Activated T-cell treated with anti-CD3 and anti-CD28 coated beads, Interleukin-2, amount 50 U/mL, for 24 hours (primary cell): ENCODE results near the gene EFHD1.
A peak's percentile ranks its signal among the peaks of the same experiment; 100 is the strongest.

Source experiments
- DNase-seq: peaks from one replicate; pipeline ENCODE4 v3.0.0-alpha.2; 2020
- H3K27ac Mint-ChIP-seq: 2 replicates; pipeline ENCODE4 v1.8.0; 2020; ENCODE audit warnings: mild to moderate bottlenecking, mixed read lengths
- H3K27me3 Mint-ChIP-seq: 2 replicates; pipeline ENCODE4 v1.8.0; 2020; ENCODE audit warnings: mixed read lengths
- H3K36me3 Mint-ChIP-seq: 2 replicates; pipeline ENCODE4 v1.8.0; 2020; ENCODE audit warnings: low read depth, mixed read lengths
- H3K4me1 Mint-ChIP-seq: 2 replicates; pipeline ENCODE4 v1.8.0; 2020; ENCODE audit warnings: low read depth, mixed read lengths
- H3K4me3 Mint-ChIP-seq: 2 replicates; pipeline ENCODE4 v1.8.0; 2020; ENCODE audit warnings: mild to moderate bottlenecking, moderate library complexity, mixed read lengths
- H3K9me3 Mint-ChIP-seq: 2 replicates; pipeline ENCODE4 v1.8.0; 2020; ENCODE audit warnings: mixed read lengths

EFHD1 gene

DNA sequence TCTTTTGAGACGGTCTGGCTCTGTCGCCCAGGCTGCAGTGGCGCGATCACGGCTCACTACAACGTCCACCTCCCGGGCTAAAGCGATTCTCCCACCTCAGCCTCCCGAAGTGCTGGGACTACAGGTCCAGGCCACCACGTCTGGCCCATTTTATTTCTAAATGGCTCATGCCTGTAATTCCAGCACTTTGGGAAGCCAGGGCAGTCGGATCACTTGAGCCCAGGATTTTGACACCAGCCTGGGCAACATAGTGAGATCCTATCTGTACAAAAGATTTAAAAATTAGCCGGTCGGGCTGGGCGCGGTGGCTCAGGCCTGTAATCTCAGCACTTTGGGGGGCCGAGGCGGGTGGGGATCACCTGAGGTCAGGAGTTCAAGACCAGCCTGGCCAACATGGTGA, 26.4 kb upstream of the EFHD1 start:
- no peak overlapping the region for H3K27ac Mint-ChIP-seq
- H3K27me3 Mint-ChIP-seq = no peaks in the 10 kb centered on the region
- no peaks in the 10 kb centered on the region for H3K36me3 Mint-ChIP-seq
- H3K9me3 Mint-ChIP-seq = no peaks in the 10 kb centered on the region
- peaks cover 5% of the 10 kb centered on the region for H3K4me1 Mint-ChIP-seq
- H3K4me3 Mint-ChIP-seq = no peak overlapping the region
- no peak for DNase-seq

DNA sequence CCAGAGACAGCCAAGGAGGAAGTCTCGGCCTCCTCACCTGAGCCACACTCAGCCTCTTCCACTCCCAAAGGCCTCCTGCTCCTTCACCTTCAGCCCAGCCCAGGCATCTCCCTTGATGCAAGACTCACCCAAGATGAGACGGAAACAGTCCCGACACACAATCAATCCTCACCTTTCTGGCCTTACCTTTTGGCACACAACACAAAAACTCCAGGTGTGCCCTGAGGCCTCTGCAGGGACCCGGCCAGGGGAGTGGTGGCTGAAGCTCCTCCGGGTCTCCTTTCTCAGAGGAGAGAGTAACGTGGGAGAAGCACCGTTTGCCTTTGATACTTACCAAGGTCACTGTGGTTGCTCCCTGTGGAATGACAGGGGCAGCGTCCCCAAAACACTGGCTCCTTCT, 23.8 kb upstream of the EFHD1 start:
- DNase-seq = no peak
- H3K27ac Mint-ChIP-seq = no peak overlapping the region
- H3K9me3 Mint-ChIP-seq = no peaks in the 10 kb centered on the region
- H3K36me3 Mint-ChIP-seq = no peaks in the 10 kb centered on the region
- H3K4me1 Mint-ChIP-seq = peaks cover 5% of the 10 kb centered on the region
- no peak overlapping the region for H3K4me3 Mint-ChIP-seq
- H3K27me3 Mint-ChIP-seq = no peaks in the 10 kb centered on the region

DNA sequence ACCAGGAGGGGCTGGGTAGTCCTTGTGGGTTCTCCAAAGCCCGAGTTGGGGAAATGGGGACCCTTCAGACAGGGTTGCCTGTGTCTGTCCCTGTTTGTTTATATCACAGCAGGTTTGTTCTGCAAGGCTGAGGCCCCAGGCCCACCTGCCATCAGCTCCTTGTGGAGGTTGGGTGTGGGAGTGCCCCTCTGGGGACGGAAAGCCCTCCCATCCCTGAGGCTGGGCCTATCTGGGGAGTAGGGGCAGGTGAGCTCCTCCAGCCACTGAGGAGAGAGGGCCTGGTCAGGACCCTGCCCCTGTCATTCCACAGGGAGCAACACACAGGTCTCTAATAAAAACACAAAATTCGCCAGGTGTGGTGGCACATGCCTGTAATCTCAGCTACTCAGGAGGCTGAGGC, 23.3 kb upstream of the EFHD1 start:
- no peak overlapping the region for H3K27ac Mint-ChIP-seq
- DNase-seq = no peak
- no peak overlapping the region for H3K4me3 Mint-ChIP-seq
- peaks cover 5% of the 10 kb centered on the region for H3K4me1 Mint-ChIP-seq
- H3K27me3 Mint-ChIP-seq = no peaks in the 10 kb centered on the region
- H3K9me3 Mint-ChIP-seq = no peaks in the 10 kb centered on the region
- H3K36me3 Mint-ChIP-seq = no peaks in the 10 kb centered on the region

DNA sequence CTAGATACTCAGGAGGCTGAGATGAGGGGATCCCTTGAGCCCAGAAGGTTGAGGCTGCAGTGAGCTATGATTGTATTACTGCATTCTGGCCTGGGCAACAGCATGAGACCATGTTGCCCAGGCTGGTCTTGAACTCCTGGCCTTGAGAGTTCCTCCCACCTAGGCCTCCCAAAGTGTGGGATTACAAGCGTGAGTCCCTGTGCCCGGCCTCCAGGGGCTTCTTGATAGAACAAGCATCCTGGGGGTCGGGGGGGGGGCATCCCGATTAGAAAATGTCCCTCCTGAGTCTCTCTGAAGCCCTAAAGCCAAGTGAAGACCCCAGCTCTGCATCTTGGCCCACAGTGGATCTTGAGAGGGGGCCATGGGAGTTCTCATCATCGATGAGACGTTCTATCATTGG, 22.3 kb upstream of the EFHD1 start:
- DNase-seq = no peak

DNA sequence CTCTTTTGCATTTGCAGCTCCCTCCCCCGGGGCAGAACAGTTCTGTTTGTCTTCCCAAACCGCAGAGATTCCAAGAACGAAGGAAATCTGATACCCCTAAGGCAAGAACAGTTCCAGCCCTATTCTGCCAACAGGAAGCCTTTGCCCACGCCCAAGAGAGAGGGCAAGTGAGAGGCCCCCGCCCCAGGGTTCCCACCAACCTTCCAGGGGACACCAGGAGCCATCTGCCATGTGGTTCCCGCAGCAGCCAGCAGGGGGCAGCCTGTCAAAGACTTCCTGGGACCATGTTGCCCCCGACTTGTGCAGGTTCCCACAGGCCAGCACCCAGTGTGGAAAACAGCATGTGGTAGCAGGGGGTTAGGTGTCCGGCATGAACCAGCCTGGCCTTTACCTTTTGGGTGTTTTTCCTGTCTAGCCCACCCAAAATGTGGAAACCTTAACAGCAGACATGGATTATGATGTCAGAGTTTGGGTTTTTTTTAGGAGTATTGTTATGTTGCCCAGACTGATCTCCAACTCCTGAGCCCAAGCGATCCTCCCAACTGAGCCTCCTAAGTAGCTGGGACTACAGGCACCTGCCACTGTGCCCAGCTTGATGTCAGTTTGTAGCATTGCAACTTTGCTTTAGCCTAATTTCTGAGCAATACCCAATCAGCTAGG, 21.7 kb upstream of the EFHD1 start:
- DNase-seq = peak; percentile 83
- Mint-ChIP-seq H3K9me3 (no peaks in the 10 kb centered on the region), H3K27me3 (no peaks in the 10 kb centered on the region), H3K4me1 (no peaks in the 10 kb centered on the region), H3K4me3 (no peak overlapping the region), H3K36me3 (no peaks in the 10 kb centered on the region), H3K27ac (no peak overlapping the region)

More for the DNA sequence above, 22.3 kb upstream of the EFHD1 start:
- H3K27me3 Mint-ChIP-seq = no peaks in the 10 kb centered on the region
- no peaks in the 10 kb centered on the region for H3K9me3 Mint-ChIP-seq
- H3K4me1 Mint-ChIP-seq = peaks cover 2% of the 10 kb centered on the region
- no peaks in the 10 kb centered on the region for H3K36me3 Mint-ChIP-seq
- H3K27ac Mint-ChIP-seq = no peak overlapping the region
- no peak overlapping the region for H3K4me3 Mint-ChIP-seq

DNA sequence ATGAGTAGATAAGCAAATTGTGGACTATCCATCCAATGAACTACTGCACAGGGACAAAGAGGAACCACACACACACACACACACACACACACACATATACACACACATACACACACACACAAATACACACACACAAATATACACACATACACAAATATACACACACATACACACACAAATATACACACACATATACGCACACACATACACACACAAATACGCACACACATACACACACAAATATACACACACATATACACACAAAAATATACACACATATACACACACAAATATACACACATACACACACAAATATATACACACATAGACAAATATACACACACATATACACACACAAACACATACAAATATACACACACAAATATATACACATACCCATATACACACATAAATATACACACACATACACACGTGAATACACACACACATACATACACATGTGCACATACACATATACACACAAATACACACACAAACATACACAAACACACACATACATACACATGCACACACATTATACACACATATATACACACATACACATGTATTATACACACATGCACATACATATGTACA, 19.8 kb upstream of the EFHD1 start:
- H3K27ac Mint-ChIP-seq = no peak overlapping the region
- H3K4me1 Mint-ChIP-seq = no peaks in the 10 kb centered on the region
- H3K36me3 Mint-ChIP-seq = no peaks in the 10 kb centered on the region

DNA sequence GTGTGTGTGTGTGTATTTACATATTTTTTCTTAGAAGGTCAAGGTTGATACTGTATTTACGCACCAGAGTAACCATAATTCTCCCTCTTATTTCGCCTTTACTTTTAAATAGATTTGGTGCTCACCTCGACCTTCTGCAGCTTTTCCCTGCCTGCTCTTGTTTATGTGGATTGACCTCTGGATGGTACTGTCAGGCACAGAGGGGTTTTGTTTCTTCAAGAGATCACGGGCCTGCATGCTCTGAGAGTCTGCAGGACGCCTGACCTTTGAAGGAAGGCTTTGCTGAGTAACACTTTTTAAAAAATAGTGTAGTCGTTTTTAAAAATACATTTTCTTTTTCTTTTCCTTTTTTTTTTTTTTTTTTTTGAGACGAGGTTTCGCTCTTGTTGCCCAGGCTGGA, 18.1 kb upstream of the EFHD1 start:
- no peak overlapping the region for H3K4me3 Mint-ChIP-seq
- no peak overlapping the region for H3K27ac Mint-ChIP-seq
- no peaks in the 10 kb centered on the region for H3K4me1 Mint-ChIP-seq
- DNase-seq = no peak
- H3K9me3 Mint-ChIP-seq = no peaks in the 10 kb centered on the region
- H3K27me3 Mint-ChIP-seq = no peaks in the 10 kb centered on the region
- no peaks in the 10 kb centered on the region for H3K36me3 Mint-ChIP-seq

More for the DNA sequence above, 19.8 kb upstream of the EFHD1 start:
- DNase-seq = no peak
- Mint-ChIP-seq H3K9me3 (no peaks in the 10 kb centered on the region), H3K4me3 (no peak overlapping the region), H3K27me3 (no peaks in the 10 kb centered on the region)

DNA sequence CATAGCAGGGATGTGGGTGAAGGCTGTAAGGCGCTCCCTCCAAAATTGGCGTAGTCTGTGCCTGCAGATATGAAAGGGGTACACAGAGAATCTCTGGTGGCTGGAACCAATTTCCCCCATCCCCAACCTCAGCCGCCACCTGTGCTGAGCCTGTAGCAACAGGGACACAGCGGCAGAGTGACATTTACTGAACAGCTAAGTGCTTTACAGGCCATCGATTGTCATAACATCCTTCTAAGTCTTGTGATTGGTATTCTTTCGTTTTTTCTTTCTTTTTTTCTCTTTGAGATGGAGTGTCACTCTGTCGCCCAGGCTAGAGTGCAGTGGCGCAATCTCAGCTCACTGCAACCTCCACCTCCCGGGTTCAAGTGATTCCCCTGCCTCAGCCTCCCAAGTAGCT, 12.2 kb upstream of the EFHD1 start:
- DNase-seq = no peak
- no peak overlapping the region for H3K4me3 Mint-ChIP-seq

DNA sequence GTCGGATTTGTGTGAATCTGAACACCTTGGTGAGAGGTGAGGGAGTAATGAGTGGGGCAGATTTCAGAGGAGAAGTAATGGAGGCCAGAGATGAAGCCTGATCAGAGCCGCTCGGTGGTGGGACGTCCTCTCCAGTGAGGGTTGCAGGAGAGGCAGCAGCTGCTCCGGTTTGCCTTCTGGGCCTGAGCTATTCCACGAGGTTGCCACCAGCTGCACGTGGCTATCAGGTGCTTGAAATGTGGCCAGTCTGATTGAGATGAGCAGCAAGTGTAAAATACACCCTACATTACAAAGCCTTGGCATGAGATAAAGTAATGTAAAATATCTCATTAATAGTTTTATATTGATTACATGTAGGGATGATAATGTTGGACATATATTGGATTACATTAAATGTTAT, 10.8 kb upstream of the EFHD1 start:
- no peak overlapping the region for H3K27ac Mint-ChIP-seq
- H3K36me3 Mint-ChIP-seq = no peaks in the 10 kb centered on the region
- H3K4me3 Mint-ChIP-seq = no peak overlapping the region
- peaks cover 2% of the 10 kb centered on the region for H3K4me1 Mint-ChIP-seq
- H3K27me3 Mint-ChIP-seq = peaks cover 16% of the 10 kb centered on the region
- no peak for DNase-seq
- no peaks in the 10 kb centered on the region for H3K9me3 Mint-ChIP-seq

More for the DNA sequence above, 12.2 kb upstream of the EFHD1 start:
- Mint-ChIP-seq H3K27me3 (peaks cover 16% of the 10 kb centered on the region), H3K36me3 (no peaks in the 10 kb centered on the region), H3K9me3 (no peaks in the 10 kb centered on the region), H3K27ac (no peak overlapping the region), H3K4me1 (no peaks in the 10 kb centered on the region)

DNA sequence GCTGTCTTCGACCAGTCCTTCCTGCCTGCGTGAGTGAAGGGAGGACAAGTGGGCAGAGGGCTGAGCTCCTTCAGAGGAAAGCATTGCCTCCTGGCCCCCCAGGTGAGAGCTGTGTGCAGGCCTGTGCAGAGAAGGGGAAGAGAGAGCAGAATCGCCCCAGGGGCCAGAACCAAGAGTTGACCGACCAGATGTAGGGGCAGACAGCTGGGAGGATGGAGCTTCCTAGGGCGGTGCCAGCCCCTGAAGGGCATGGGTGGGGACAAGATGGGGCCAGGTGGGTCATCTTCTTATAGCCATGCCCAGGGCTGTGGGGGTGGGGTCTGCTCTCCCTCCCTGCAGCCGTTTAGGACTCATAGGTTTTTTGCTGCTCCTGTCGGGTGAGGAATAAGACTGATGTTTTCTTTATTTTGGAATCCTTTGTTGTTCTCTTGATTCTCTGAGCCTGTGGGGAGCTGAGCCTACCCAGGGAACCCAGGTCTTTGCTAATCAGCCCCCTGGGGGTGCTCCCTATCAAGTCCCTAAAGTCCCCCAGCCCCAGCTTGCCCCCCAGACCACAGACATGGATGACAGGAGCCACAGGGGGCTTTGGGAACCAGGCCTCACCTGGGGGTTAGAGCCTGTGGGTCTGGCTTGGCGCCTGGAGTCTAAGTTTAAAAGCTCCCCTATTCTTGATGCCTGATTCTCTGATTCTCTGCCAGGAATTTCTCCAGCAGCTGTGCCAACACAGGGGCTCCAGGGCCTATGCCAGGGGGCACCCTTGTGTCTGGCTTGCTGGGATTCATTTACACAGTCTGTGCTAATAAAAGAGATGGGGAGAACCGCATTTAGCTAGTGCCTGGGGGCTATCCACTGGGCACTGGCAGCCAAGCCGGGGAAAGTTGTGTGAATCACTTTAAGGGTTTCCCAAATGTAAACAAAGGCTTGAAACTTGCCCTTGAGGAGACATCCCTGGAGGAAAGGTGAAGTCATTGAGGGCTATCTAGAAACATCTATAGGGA, 9.3 kb upstream of the EFHD1 start:
- no peak overlapping the region for H3K4me3 Mint-ChIP-seq
- peaks cover 2% of the 10 kb centered on the region for H3K4me1 Mint-ChIP-seq
- DNase-seq = no peak
- H3K9me3 Mint-ChIP-seq = no peaks in the 10 kb centered on the region
- H3K36me3 Mint-ChIP-seq = no peaks in the 10 kb centered on the region
- H3K27me3 Mint-ChIP-seq = peaks cover 20% of the 10 kb centered on the region
- H3K27ac Mint-ChIP-seq = no peak overlapping the region

DNA sequence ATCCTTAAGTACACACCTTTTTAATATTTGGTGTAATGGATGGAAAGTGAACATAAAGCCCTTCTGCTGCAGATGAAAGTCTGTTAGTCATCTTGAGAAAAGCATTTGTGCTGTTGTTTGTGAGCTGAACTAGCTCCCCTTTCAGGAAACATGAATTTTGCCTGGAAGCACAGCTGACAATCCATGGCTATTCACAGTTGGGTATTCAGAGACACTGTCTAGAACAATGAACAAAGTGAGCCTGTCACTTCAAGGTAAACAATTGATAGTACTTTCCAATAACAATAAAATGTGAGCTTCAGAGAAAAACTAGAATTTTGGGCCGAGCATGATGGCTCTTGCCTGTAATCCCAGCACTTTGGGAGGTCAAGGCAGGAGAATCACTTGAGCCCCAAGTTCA, 6.8 kb upstream of the EFHD1 start:
- H3K9me3 Mint-ChIP-seq = no peaks in the 10 kb centered on the region
- H3K27me3 Mint-ChIP-seq = peaks cover 36% of the 10 kb centered on the region
- H3K4me1 Mint-ChIP-seq = peaks cover 2% of the 10 kb centered on the region

DNA sequence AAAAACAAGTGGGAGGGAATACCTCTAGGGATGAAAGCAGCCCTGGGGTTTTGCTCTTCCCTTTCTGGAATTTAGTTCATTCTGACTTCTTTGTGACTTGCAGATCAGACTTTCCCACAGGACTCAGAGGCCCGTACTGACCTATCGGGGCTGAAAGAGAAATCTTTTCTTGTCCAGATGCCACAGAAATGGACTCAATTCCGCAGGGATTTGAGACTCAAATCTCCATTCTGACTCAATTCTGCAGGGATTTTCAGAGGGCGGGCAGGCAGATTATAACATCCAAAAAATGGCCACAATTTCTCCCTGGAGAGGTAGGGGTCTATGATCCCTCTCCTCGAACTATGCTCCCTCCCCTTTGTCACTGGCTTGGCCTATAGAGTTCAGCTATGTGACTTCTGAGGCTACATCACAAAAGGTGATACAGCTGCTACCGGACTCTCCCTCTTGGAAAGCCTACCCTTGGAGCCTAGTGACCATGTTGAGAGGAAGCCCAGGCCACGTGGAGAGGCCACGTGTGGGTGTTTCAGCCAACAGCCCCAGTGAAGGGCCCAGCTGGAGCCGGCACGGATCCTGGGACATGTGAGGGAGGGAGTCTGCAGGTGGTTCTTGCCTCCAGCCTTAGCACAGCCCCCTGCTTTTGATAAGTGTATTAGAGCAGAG, 4.8 kb upstream of the EFHD1 start:
- Mint-ChIP-seq H3K4me1 (peaks cover 8% of the 10 kb centered on the region), H3K27ac (no peak overlapping the region), H3K4me3 (no peak overlapping the region), H3K9me3 (no peaks in the 10 kb centered on the region), H3K27me3 (peaks cover 44% of the 10 kb centered on the region), H3K36me3 (no peaks in the 10 kb centered on the region)
- no peak for DNase-seq

More for the DNA sequence above, 6.8 kb upstream of the EFHD1 start:
- Mint-ChIP-seq H3K36me3 (no peaks in the 10 kb centered on the region), H3K27ac (no peak overlapping the region), H3K4me3 (no peak overlapping the region)
- DNase-seq = no peak

DNA sequence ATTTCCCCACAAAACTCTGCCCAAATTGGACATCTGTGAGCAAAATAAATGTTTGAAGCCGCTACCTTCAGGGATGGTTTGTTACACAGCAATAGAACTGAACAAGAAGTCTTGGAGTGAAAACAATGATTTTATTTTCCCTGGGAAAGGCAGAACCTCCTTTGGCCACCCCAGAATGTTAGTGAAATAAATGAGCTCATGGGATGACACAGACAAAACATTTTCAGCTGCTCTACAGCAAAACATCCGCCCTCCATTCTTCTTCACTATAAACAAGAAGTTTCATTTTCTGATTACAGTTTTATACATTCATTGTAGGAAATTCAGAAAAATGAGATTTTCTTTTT, 4.3 kb upstream of the EFHD1 start:
- Mint-ChIP-seq H3K4me3 (no peak overlapping the region), H3K4me1 (peaks cover 8% of the 10 kb centered on the region), H3K27ac (no peak overlapping the region), H3K36me3 (no peaks in the 10 kb centered on the region), H3K9me3 (no peaks in the 10 kb centered on the region), H3K27me3 (peaks cover 39% of the 10 kb centered on the region)
- DNase-seq = no peak

DNA sequence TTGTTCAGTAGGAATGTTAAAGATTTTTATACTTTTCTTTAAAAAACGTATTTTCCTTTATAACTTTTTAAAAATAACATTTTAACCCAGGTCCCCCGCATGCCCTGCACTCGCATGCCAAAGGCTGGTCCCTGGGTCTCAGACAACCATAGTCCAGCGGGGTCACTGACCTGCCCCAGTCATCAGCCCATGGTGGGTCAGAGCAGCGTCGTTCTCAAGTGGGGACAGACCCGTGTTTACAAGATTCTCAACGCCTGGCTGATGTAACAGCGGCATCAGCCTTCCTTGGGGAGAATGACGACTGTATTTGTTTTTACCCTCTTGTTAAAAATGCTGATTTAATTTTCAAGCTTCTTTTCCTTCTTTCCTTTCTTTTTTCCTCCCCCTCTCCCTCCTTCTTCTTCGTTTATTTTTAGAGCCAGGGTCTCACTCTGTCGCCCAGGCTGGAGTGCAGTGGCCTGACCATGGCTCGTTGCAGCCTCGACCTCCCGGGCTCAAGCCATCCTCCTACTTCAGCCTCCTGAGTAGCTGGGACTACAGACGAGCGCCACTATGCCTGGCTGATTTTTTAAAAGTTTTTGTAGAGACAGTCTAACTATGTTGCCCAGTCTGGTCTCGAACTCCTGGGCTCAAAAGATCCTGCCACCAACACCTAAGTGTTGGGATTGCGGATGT, 1.0 kb upstream of the EFHD1 start:
- peaks cover 7% of the 10 kb centered on the region for H3K4me1 Mint-ChIP-seq
- peaks cover 58% of the 10 kb centered on the region for H3K27me3 Mint-ChIP-seq
- no peak overlapping the region for H3K27ac Mint-ChIP-seq
- H3K9me3 Mint-ChIP-seq = no peaks in the 10 kb centered on the region
- H3K36me3 Mint-ChIP-seq = no peaks in the 10 kb centered on the region
- no peak for DNase-seq
- H3K4me3 Mint-ChIP-seq = peak overlapping the region; percentile 64
